ENCODE data around the gene H1-8. TPM values are rescaled to one million over a fixed set of nuclear protein-coding genes. Genes with fewer than 3 reads are reported as not detected.
"Not testable (repeated sequence)": the region's sequence is repeated elsewhere in the genome, so short reads cannot be mapped to it uniquely, and the experiment has no call there.

H1-8 gene
- total and polyA plus RNA-seq, 2 donors = 0.09 to 0.78 TPM

DNA sequence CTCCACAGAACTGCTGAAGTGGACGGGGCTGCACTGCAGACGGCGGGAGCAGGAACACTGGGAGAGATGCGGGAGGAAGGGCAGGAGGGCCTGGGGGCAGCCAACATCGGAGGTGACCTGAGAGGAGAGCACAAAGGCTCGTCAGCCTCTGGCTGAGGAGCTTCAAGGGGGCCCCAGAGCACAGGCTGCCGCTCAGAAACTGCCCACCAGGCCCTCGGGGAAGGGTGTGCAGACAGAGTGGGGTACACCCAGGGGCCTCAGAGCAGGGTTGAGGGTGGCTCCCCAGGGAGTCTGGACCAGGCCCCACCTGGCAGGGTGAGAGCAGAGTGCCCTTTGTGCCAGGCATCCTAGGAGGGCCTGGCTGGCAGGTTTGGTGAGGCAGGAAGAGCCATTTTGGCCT, 29.3 kb upstream of the H1-8 start:
- Histone ChIP-seq H3K4me1 (ENCODE audit: control insufficient read depth in 2 of 2, insufficient read depth in 2 of 2, low read length in 2 of 2) (no peaks in the 10 kb centered on the region), H3K4me3 (ENCODE audit: low read length in 2 of 2) (no peak overlapping the region), H3K27ac (ENCODE audit: low read depth in 1 of 2, low read length in 1 of 2) (no peak overlapping the region), H3K27me3 (ENCODE audit: control insufficient read depth in 2 of 2, insufficient read depth in 1 of 2, low read length in 1 of 2) (no peaks in the 10 kb centered on the region), H3K36me3 (ENCODE audit: control insufficient read depth in 2 of 2, insufficient read depth in 2 of 2, low read length in 1 of 2) (peaks cover 26 to 61% of the 10 kb centered on the region in 2 donors), H3K9me3 (ENCODE audit: control insufficient read depth in 2 of 2, insufficient read depth in 1 of 2, low read length in 1 of 2) (no peaks in the 10 kb centered on the region)
- no peak for DNase-seq (ENCODE audit: low read depth in 6 of 9, low spot score in 9 of 9)
- 96% methylated on average over 8 of the region's 8 CpGs for WGBS

DNA sequence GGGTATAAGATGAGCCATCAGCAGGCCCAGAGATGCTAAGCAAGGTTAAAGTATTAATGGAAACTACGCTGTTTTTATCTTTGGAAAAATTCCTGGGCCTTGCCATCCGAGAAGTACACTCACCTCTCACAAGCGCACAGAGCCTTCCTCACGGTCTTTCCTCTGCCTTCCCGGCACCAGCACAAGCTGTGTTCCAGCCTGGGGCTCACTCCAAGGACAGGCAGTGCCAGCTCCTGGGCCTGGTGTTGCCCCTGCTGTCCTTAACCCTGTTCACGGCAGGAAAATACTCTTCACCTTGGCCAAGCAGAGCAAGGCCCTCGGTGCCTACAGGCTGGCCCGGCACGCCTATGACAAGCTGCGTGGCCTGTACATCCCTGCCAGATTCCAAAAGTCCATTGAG, 28.9 kb upstream of the H1-8 start:
- Histone ChIP-seq H3K27ac (ENCODE audit: low read depth in 1 of 2, low read length in 1 of 2) (no peak overlapping the region), H3K4me3 (ENCODE audit: low read length in 2 of 2) (no peak overlapping the region), H3K4me1 (ENCODE audit: control insufficient read depth in 2 of 2, insufficient read depth in 2 of 2, low read length in 2 of 2) (no peaks in the 10 kb centered on the region), H3K36me3 (ENCODE audit: control insufficient read depth in 2 of 2, insufficient read depth in 2 of 2, low read length in 1 of 2) (peaks cover 26 to 64% of the 10 kb centered on the region in 2 donors), H3K9me3 (ENCODE audit: control insufficient read depth in 2 of 2, insufficient read depth in 1 of 2, low read length in 1 of 2) (no peaks in the 10 kb centered on the region), H3K27me3 (ENCODE audit: control insufficient read depth in 2 of 2, insufficient read depth in 1 of 2, low read length in 1 of 2) (no peaks in the 10 kb centered on the region)
- 98% methylated on average over 10 of the region's 10 CpGs for WGBS
- no peak for DNase-seq (ENCODE audit: low read depth in 6 of 9, low spot score in 9 of 9)

DNA sequence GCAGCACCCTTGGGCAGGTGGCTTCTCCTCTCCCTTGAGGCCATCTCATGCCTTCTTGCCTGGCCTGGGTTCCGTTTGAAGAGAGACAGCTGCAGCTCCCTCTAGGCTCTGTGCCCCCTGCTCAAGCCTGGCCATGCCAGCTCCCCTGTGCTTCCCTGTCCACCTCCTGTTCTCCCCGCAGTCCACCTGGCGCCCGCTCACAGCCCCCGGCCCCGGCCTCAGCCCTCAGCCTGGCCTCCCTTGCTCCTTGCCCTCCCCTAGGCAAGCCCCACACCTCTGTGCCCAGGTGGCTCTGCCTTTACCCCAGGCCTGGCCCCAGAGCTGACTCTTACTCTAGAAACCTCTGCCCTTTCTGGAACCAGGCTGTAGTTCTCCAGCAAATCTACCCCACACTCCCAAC, 28.4 kb upstream of the H1-8 start:
- DNase-seq (ENCODE audit: low read depth in 6 of 9, low spot score in 9 of 9) = no peak
- H3K4me1 ChIP-seq (ENCODE audit: control insufficient read depth in 2 of 2, insufficient read depth in 2 of 2, low read length in 2 of 2) = no peaks in the 10 kb centered on the region
- peaks cover 28 to 69% of the 10 kb centered on the region in 2 donors for H3K36me3 ChIP-seq (ENCODE audit: control insufficient read depth in 2 of 2, insufficient read depth in 2 of 2, low read length in 1 of 2)
- H3K27ac ChIP-seq (ENCODE audit: low read depth in 1 of 2, low read length in 1 of 2) = no peak overlapping the region
- H3K9me3 ChIP-seq (ENCODE audit: control insufficient read depth in 2 of 2, insufficient read depth in 1 of 2, low read length in 1 of 2) = no peaks in the 10 kb centered on the region
- no peak overlapping the region for H3K4me3 ChIP-seq (ENCODE audit: low read length in 2 of 2)
- H3K27me3 ChIP-seq (ENCODE audit: control insufficient read depth in 2 of 2, insufficient read depth in 1 of 2, low read length in 1 of 2) = no peaks in the 10 kb centered on the region
- WGBS = 98% methylated on average over 6 of the region's 6 CpGs

GRCh38 chr3:129515108-129515820, 27.7 kb upstream of the H1-8 start:
- not testable (repeated sequence) for H3K27ac ChIP-seq (ENCODE audit: low read depth in 1 of 2, low read length in 1 of 2); DNase-seq (ENCODE audit: low read depth in 6 of 9, low spot score in 9 of 9); H3K27me3 ChIP-seq (ENCODE audit: control insufficient read depth in 2 of 2, insufficient read depth in 1 of 2, low read length in 1 of 2); H3K9me3 ChIP-seq (ENCODE audit: control insufficient read depth in 2 of 2, insufficient read depth in 1 of 2, low read length in 1 of 2); H3K4me3 ChIP-seq (ENCODE audit: low read length in 2 of 2); H3K4me1 ChIP-seq (ENCODE audit: control insufficient read depth in 2 of 2, insufficient read depth in 2 of 2, low read length in 2 of 2)
- 98% methylated on average over 18 of the region's 25 CpGs for WGBS
- peaks cover 28 to 75% of the 10 kb centered on the region in 2 donors for H3K36me3 ChIP-seq (ENCODE audit: control insufficient read depth in 2 of 2, insufficient read depth in 2 of 2, low read length in 1 of 2)

- not testable (repeated sequence) for H3K27ac ChIP-seq (ENCODE audit: low read depth in 1 of 2, low read length in 1 of 2); H3K4me1 ChIP-seq (ENCODE audit: control insufficient read depth in 2 of 2, insufficient read depth in 2 of 2, low read length in 2 of 2); DNase-seq (ENCODE audit: low read depth in 6 of 9, low spot score in 9 of 9); H3K9me3 ChIP-seq (ENCODE audit: control insufficient read depth in 2 of 2, insufficient read depth in 1 of 2, low read length in 1 of 2); H3K4me3 ChIP-seq (ENCODE audit: low read length in 2 of 2); H3K27me3 ChIP-seq (ENCODE audit: control insufficient read depth in 2 of 2, insufficient read depth in 1 of 2, low read length in 1 of 2)
- 98% methylated on average over 7 of the region's 7 CpGs for WGBS
- H3K36me3 ChIP-seq (ENCODE audit: control insufficient read depth in 2 of 2, insufficient read depth in 2 of 2, low read length in 1 of 2) = peaks cover 28 to 71% of the 10 kb centered on the region in 2 donors
Observed at GRCh38 chr3:129515821-129516432, 27.0 kb upstream of the H1-8 start.

DNA sequence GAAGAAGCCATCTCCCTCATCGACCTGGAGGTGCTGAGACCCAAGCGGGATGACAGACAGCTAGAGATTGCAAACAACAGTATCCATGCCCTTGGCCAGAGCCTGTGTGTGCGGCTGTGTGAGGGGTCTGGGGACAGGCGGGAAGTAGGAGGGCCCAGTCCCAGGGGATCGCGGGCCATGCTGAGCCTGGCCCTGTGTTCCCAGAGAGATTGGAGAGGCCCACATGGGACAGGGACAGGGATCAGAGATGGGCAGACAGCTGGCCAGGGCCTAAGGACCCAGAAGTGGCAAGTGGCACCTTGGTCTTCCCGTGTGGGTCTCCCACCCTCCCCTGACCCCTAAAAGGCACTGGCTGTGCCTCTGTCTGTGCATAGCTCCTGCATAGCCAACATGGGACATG, 25.5 kb upstream of the H1-8 start:
- Histone ChIP-seq H3K9me3 (ENCODE audit: control insufficient read depth in 2 of 2, insufficient read depth in 1 of 2, low read length in 1 of 2) (no peaks in the 10 kb centered on the region), H3K4me3 (ENCODE audit: low read length in 2 of 2) (no peak overlapping the region), H3K4me1 (ENCODE audit: control insufficient read depth in 2 of 2, insufficient read depth in 2 of 2, low read length in 2 of 2) (no peaks in the 10 kb centered on the region), H3K27ac (ENCODE audit: low read depth in 1 of 2, low read length in 1 of 2) (no peak overlapping the region), H3K36me3 (ENCODE audit: control insufficient read depth in 2 of 2, insufficient read depth in 2 of 2, low read length in 1 of 2) (peaks cover 24 to 63% of the 10 kb centered on the region in 2 donors), H3K27me3 (ENCODE audit: control insufficient read depth in 2 of 2, insufficient read depth in 1 of 2, low read length in 1 of 2) (no peaks in the 10 kb centered on the region)
- WGBS = 97% methylated on average over 7 of the region's 7 CpGs
- no peak for DNase-seq (ENCODE audit: low read depth in 6 of 9, low spot score in 9 of 9)

DNA sequence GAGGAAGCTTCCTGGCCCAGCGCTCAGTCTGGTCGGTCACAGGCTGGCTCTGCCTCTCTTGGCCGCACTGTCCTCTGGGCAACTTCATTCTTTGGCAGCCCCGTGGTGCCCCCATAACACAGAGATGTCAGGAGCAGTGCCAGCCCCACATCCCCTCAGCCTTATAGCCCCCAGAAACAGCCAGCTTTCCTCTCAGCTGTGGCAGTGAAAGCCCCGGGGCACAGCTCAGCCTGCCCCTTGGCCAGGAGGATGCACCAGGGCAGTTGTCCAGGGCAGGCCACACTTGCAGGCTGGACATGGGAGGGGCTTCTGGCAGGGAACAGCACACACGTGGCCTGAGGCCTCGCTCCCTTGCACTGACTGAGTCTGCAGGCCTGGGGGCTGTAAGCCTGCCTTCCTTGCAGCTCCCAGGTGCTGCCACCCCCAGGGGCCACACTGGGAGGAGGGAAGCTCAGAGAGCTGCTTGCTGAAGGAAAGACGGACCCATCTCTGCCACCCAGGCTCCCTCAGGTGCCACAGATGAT, 24.9 kb upstream of the H1-8 start:
- Histone ChIP-seq H3K27ac (ENCODE audit: low read depth in 1 of 2, low read length in 1 of 2) (no peak overlapping the region), H3K27me3 (ENCODE audit: control insufficient read depth in 2 of 2, insufficient read depth in 1 of 2, low read length in 1 of 2) (no peaks in the 10 kb centered on the region), H3K4me3 (ENCODE audit: low read length in 2 of 2) (no peak overlapping the region), H3K9me3 (ENCODE audit: control insufficient read depth in 2 of 2, insufficient read depth in 1 of 2, low read length in 1 of 2) (no peaks in the 10 kb centered on the region), H3K36me3 (ENCODE audit: control insufficient read depth in 2 of 2, insufficient read depth in 2 of 2, low read length in 1 of 2) (peaks cover 18 to 58% of the 10 kb centered on the region in 2 donors), H3K4me1 (ENCODE audit: control insufficient read depth in 2 of 2, insufficient read depth in 2 of 2, low read length in 2 of 2) (no peaks in the 10 kb centered on the region)
- DNase-seq (ENCODE audit: low read depth in 6 of 9, low spot score in 9 of 9) = no peak
- WGBS = 97% methylated on average over 8 of the region's 8 CpGs

DNA sequence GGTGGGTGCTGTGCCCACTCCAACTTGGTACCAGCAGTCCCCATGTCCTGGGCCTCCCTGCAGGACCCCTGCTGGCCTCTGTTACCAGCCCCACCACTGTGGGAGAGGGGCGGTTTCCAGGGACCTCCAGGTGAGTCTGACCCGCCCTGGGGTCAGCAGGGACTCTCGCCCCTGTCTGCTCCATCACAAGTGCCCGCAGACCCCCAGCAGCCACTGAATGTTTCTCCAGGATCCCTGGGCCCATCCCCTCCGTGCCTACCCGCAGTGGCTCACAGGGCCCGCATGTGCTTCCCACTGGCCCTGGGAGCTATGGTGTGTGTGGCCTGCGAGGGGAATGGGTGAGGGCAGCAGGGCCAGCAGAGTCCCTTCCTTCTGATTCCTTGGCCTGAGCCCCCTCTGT, 24.4 kb upstream of the H1-8 start:
- Histone ChIP-seq H3K4me1 (ENCODE audit: control insufficient read depth in 2 of 2, insufficient read depth in 2 of 2, low read length in 2 of 2) (no peaks in the 10 kb centered on the region), H3K9me3 (ENCODE audit: control insufficient read depth in 2 of 2, insufficient read depth in 1 of 2, low read length in 1 of 2) (no peaks in the 10 kb centered on the region), H3K27ac (ENCODE audit: low read depth in 1 of 2, low read length in 1 of 2) (no peak overlapping the region), H3K27me3 (ENCODE audit: control insufficient read depth in 2 of 2, insufficient read depth in 1 of 2, low read length in 1 of 2) (no peaks in the 10 kb centered on the region), H3K36me3 (ENCODE audit: control insufficient read depth in 2 of 2, insufficient read depth in 2 of 2, low read length in 1 of 2) (peaks cover 14 to 53% of the 10 kb centered on the region in 2 donors), H3K4me3 (ENCODE audit: low read length in 2 of 2) (no peak overlapping the region)
- no peak for DNase-seq (ENCODE audit: low read depth in 6 of 9, low spot score in 9 of 9)
- 98% methylated on average over 8 of the region's 8 CpGs for WGBS

DNA sequence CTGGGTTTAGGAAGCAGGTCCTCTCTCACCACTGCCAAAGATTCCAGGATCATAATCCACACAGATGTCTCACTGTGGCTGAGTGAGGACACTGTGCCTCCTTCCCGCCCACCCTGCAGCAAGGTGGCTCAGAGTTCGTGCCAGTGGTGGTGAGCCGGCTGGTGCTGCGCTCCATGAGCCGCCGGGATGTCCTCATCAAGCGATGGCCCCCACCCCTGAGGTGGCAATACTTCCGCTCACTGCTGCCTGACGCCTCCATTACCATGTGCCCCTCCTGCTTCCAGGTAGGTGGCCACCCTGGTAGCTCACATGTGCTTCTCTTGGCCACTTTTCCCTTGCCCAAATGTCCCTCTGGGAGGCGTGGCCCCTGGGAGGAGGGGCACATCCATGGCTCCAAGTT, 23.5 kb upstream of the H1-8 start:
- H3K4me1 ChIP-seq (ENCODE audit: control insufficient read depth in 2 of 2, insufficient read depth in 2 of 2, low read length in 2 of 2) = no peaks in the 10 kb centered on the region
- no peak overlapping the region for H3K4me3 ChIP-seq (ENCODE audit: low read length in 2 of 2)
- H3K27me3 ChIP-seq (ENCODE audit: control insufficient read depth in 2 of 2, insufficient read depth in 1 of 2, low read length in 1 of 2) = no peaks in the 10 kb centered on the region
- WGBS = 98% methylated on average over 10 of the region's 10 CpGs
- no peaks in the 10 kb centered on the region for H3K9me3 ChIP-seq (ENCODE audit: control insufficient read depth in 2 of 2, insufficient read depth in 1 of 2, low read length in 1 of 2)
- H3K36me3 ChIP-seq (ENCODE audit: control insufficient read depth in 2 of 2, insufficient read depth in 2 of 2, low read length in 1 of 2) = peaks cover 14 to 45% of the 10 kb centered on the region in 2 donors
- no peak overlapping the region for H3K27ac ChIP-seq (ENCODE audit: low read depth in 1 of 2, low read length in 1 of 2)
- DNase-seq (ENCODE audit: low read depth in 6 of 9, low spot score in 9 of 9) = no peak
